Measurements from ENCODE around the gene NRN1L.
"Not testable (repeated sequence)": the region's sequence is repeated elsewhere in the genome, so short reads cannot be mapped to it uniquely, and the experiment has no call there.

NRN1L gene

GRCh38 chr16:67860589-67861398 is 23.9 kb upstream of the NRN1L start:
- DNase-seq (ENCODE audit: low read depth) = no peak

DNA sequence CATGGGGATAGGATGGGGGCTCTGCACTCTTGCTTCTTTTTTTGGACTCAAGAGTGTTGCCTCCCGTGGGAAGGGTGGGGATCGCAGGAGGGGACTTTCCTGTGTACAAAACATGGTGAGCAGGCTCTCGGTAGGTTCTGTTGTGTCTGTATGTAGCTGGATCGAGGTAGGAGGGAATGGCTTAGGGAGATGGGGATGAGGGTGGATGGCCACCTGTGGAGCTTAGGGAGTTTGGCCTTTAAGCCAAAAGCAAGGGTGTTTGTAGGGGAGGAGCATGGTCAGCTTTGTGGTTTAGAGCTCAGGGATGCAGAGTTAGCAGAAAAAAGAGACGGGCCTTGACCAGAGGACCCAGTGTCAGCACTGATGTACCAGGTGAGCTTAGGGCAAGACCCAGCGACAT is 22.8 kb upstream of the NRN1L start:
- DNase-seq (ENCODE audit: low read depth) = no peak

DNA sequence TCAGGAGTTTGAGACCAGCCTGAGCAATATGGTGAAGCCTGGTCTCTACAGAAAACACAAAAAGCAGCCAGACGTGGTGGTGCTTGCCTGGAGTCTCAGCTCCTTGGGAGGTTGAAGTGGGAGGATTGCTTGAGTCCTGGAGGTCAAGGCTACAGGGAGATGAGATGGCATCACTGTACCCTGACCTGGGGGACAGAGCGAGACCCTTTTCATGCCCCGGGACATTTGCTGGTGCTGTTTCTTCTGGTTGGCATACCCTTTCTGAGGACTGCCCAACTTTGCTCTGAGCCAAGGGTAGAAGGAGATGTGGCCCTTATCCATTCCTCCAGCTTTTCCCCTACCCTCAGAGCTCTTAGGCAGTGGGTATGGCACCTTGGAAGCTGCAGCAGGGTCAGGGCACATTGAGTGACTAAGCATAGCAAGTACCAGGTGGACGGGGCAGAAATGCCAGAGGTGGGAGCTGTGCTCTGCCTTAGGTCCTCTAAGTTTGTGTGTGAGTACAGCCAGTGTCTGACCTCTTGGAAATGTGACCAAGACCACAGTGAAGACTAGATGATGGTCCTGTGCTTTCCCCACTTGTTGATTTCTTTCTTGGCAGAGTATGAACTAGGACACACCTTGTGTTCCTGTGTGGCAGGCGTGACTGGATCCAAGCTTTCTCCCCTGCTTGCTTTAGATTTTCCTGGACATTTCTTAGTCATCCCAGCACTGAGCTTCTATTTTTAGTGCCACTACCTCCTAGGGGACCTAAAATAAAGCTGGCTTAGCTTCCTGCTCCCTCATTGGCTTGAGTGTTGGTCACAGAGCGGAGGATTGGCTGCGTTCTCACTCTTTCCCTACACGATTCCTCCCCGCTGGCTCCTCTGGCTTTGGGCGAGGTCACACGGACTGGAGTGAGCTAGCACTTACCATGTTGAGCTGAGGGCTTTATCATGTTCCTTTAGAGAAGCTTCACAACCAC is 21.8 kb upstream of the NRN1L start:
- DNase-seq (ENCODE audit: low read depth) = no peak

DNA sequence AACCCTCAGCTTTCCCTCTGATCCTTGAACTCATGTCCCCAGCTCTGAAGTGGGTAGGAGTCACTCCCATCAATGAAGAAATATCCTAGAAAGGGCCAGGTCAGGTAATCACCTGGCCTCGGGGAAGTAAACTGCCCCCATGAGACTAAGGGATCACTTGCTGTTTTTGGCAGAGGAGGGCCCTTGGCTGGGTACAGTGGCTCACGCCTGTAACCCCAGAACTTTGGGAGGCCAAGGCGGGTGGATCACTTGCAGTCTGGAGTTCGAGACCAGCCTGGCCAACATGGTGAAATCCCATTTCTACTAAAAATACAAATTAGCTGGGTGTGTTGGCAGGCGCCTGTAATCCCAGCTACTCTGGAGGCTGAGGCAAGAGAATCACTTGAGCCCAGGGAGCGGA is 20.6 kb upstream of the NRN1L start:
- DNase-seq (ENCODE audit: low read depth) = not testable (repeated sequence)

DNA sequence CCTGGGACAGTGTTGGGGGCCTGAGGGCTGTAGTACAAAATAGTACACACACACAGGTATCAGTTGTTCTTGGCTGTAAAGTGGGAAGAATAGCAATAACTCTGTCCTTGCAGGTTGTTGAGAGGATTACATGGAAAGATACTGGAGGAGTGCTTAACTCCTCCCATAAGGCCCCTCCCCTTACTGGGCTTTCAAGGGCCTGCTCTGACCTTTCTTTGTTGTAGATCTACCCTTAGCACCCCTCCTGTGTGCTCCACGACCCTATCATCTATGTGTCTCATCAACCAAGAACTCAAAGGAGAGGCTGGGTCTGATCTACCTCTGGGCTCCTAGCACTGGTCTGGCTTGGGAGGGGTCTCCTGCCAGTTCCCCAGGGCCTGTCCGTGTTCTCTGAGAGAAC is 20.1 kb upstream of the NRN1L start:
- no peak for DNase-seq (ENCODE audit: low read depth)

DNA sequence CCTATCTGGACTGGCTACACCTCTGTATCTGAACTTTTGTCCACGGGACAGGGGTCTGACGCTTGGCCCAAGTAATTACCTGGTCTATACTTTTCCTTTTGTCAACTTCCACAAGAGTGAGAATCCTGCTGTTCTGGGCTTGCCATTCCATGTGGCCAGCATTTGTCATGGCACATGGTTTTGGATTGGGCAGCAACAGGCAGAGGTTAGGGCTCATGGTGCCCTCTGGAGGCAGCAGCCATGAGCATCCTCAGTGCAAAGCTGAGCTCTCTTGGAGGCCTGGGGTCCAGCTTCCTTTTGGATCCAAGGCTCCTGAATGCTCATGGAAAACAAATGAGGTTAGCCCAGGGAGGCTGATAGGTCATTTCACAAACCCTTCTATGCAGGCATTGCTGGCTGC is 19.4 kb upstream of the NRN1L start:
- no peak for DNase-seq (ENCODE audit: low read depth)

DNA sequence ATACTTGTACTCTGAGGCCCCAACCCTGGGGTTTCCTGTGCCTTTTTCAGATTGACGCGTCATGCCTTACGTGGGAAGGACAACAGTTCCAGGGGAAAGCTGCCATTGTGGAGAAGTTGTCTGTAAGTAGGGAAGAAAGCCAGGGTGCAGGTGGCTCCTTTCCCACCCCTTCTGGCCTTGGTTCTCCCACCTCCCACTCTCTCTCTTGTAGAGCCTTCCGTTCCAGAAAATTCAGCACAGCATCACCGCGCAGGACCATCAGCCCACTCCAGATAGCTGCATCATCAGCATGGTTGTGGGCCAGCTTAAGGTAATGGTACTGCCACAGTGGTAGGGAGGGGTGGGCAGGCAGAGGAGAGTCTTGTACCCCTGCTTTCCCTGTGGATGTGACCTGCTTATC is 16.4 kb upstream of the NRN1L start:
- no peak for DNase-seq (ENCODE audit: low read depth)

- DNase-seq (ENCODE audit: low read depth) = no peak
These were observed 15.0 kb upstream of the NRN1L start for GRCh38 chr16:67869653-67870052.

DNA sequence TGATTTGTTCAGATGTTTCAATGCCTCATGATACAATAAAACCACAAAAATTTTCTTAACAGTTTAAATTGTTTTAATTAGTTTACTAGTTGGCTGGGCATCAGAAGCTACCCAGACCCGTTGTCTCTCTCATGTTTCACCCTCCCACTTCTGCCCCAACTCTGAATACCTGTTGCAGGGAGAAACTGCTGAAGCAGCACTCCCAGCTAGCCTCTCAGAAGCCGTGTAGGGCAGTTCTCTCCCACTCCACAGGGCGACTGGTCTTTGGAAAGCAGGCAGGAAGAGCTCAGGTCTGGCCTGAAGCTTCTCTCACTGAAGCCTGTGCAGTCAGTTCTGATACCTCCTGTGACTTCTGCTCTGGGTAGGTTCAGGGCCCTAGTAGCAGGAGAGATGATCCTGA is 13.4 kb upstream of the NRN1L start:
- DNase-seq (ENCODE audit: low read depth) = no peak

DNA sequence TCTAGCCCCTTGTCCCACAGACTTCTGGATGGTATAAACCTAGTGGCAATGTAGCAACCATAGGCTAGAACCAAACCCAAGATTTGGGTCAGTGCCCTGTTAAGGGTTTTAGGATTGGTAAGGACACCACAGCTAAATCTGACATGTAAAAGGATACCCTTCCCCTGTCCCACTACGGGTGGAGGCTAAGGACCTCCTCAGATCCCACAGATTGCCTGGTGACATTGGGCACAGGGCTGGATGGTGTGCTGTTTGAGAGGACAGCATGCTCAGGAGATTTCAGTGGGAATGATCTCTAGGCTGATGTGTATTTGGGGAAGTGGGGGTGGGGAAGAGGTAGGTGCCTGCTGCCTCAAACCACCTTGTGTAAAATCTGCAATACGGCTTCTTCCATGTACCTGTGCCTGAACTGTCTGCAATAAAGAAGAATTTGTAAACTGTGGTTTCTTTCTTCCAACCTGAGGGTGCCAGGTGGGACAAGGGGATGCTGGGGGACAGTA is 12.5 kb upstream of the NRN1L start:
- no peak for DNase-seq (ENCODE audit: low read depth)

DNA sequence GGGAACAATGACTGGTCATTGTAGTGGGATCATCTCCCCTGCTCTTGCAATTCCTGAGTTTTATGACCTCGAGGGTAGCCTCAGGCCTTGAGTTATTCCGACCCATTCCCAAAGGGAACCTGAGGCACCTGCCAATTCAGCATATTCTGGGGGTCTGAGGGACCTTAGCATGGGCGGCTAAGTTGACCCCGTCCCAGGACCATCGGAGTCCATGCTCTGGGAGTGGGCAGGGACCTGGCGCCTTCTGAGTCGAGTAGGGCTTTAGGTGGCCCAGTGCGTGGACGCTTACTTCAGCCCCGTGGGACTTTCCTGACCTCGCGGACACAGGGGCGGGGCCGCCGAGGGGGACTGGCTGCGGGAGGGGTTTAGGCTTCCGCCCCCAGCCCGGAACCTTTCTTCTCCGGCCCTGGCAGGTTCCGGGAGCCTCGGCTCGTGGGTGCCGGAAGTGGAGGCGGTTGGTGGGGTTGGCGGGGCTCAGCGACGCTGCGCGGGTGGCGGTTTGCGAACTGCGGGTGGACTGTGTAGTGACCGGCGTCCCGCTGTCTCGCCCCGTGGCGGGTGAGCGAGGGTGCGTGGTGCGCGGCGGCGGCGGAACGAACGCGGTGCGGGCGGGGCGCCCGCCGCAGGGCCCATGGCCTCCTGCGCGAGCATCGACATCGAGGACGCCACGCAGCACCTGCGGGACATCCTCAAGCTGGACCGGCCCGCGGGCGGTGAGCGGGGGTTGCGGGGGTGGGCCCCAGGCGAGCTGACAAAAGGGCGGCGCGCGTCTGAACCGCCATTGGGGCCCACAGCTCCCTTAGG is 11.9 kb upstream of the NRN1L start, which contains the start of gene EDC4:
EDC4 (plus strand) TSS at position 422 of the 804 bp plus-strand sequence; CDS start at position 632, 210 bp downstream.
- DNase-seq (ENCODE audit: low read depth) = peak; percentile 74

DNA sequence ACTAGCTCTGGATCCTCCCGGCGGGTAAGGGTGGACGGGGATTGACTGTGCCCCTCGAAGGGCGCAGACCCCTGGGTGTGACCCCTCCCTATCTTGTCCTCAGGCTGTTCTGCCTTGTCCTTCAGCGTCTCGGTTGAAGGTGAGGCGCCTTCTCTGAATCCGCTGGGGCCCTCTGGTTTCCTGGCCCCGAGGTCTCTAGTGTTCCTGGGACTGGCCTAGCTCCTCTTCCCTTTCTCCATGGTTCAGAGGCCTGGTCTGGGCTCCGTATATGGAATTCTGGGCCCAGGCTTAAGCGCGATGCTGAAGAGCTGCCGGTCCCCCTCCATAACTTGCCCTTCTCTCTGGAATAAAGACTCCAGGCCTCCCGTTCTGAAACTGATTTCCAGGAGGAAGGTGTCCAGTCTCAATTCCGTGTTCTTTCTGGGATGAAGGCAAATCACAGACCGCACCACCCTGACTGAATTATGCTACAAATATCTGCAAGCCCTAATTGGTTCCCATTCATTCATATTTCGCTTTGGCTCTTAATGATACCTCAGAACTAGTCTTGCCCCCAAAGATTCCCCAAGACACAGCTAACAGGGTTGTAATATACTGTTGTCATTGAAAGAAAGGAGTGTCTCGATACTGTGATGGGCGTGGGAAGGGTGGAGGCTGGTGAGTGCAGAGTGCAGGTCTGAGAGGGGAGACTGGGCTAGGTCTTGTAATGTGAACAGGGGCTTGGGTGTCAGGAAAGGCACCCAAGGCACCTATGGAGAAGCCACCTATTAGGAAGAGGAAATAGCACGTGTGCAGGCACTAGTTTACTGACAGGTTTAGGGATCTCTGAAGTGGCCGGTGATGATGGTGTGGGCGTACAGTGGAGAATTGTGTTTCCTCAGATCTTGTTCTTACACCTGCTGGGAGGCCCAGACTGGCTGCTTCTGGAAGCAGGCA is 11.0 kb upstream of the NRN1L start:
- no peak for DNase-seq (ENCODE audit: low read depth)

- DNase-seq (ENCODE audit: low read depth) = no peak
These were observed 10.3 kb upstream of the NRN1L start for GRCh38 chr16:67874372-67874771.

- no peak for DNase-seq (ENCODE audit: low read depth)
These were observed 7.6 kb upstream of the NRN1L start for GRCh38 chr16:67877064-67877463.

DNA sequence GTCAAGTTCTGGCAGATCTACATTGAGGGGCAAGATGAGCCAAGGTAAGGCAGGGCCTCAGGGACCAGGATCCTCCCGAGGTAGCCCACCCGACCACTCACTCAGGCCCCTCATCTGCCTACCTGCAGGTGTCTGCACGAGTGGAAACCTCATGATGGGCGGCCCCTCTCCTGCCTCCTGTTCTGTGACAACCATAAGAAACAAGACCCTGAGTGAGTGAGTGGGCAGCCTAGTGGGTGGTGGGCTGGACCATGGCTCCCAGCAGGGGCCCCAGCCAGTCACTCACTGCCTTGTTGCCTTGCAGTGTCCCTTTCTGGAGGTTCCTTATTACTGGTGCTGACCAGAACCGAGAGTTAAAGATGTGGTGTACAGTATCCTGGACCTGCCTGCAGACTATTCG is 6.5 kb upstream of the NRN1L start:
- no peak for DNase-seq (ENCODE audit: low read depth)

DNA sequence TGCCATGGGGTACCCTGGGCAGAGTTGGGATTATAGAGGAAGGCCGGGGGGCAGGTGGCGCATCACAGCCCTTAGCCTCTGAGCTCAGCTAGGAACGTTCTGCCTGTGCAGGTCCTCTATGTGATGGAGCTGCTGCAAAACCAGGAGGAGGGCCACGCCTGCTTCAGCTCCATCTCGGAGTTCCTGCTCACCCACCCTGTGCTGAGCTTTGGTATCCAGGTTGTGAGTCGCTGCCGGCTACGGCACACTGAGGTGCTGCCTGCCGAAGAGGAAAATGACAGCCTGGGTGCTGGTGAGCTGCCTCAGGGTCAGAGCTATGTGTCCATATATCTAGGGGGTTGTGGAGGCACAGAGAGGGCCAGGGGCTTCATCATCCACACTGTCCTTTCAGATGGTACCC is 5.8 kb upstream of the NRN1L start:
- DNase-seq (ENCODE audit: low read depth) = no peak

GRCh38 chr16:67879462-67879861 is 5.2 kb upstream of the NRN1L start:
- no peak for DNase-seq (ENCODE audit: low read depth)

- DNase-seq (ENCODE audit: low read depth) = no peak
These were observed 4.7 kb upstream of the NRN1L start for GRCh38 chr16:67879936-67880335.

DNA sequence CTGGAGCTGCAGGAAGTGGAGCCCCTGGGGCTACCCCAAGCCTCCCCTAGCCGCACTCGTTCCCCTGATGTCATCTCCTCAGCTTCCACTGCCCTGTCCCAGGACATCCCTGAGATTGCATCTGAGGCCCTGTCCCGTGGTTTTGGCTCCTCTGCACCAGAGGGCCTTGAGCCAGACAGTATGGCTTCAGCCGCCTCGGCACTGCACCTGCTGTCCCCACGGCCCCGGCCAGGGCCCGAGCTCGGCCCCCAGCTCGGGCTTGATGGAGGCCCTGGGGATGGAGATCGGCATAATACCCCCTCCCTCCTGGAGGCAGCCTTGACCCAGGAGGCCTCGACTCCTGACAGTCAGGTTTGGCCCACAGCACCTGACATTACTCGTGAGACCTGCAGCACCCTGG is 4.1 kb upstream of the NRN1L start:
- DNase-seq (ENCODE audit: low read depth) = no peak

DNA sequence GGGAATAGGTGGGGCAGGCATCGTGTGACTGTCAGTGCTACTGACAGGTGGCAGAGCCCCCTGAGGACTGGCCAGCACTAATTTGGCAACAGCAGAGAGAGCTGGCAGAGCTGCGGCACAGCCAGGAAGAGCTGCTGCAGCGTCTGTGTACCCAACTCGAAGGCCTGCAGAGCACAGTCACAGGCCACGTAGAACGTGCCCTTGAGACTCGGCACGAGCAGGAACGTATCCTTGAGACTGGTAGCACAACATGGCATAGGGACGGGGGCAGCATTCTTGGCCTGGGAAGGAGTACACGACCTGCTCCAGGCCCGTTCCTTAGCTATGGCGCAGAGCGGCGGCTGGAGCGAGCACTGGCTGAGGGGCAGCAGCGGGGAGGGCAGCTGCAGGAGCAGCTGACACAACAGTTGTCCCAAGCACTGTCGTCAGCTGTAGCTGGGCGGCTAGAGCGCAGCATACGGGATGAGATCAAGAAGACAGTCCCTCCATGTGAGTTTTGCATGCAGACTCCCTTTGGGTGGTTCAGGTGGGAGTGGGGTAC is 3.0 kb upstream of the NRN1L start:
- no peak for DNase-seq (ENCODE audit: low read depth)

Data from T-helper 22 cell (primary cell).